ENCODE data around the gene FUZ. TPM values are rescaled to one million over a fixed set of nuclear protein-coding genes. Genes with fewer than 3 reads are reported as not detected.

The FUZ gene
- total RNA-seq, 4 donors from 2014 or later: 4.7 to 13.7 (median 8.1) TPM

DNA sequence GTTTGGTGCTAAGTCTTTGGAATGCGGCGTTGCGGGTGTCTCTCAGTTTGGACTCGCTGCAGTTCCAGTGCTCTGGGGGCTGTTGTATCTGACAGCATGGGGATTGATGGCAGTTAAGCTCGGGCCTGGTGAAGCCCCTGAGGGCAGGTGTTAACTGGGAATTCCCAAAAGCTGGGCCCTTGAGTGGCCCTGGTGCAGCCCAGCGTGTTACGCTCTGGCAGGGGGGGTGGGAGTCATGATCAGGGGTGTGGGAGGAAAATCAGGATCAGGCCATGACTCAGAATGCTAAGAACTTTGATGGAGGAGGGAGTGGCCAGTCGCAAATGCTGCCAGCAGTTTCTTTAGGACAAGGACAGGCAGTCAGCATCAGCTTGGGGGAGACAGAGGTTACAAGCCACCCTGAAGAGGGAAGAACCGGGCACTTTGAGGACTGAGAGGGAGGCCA is 26.7 kb downstream of the FUZ start:
- WGBS, 2 donors: 47 to 59% methylated on average over 8 of the region's 9 CpGs

DNA sequence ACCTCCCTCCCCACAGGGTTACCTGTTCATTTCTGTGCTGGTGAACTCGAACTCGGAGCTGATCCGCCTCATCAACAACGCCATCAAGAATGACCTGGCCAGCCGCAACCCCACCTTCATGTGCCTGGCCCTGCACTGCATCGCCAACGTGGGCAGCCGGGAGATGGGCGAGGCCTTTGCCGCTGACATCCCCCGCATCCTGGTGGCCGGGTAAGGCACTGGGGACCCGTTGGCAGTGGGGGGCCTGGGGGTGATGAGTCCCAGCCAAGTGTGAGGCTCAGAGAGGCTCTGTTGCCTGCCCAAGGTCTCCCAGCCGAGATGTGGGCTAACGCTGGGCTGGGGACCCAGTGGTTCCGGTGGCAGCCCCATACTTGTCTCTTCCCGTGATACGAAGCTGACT is 30.6 kb downstream of the FUZ start:
- Histone ChIP-seq H3K27me3 (no peaks in the 10 kb centered on the region), H3K27ac (no peak overlapping the region), H3K9me3 (no peaks in the 10 kb centered on the region), H3K36me3 (peaks cover 14 to 65% (median 17%) of the 10 kb centered on the region in 3 donors), H3K4me1 (peaks cover 7 to 30% (median 9%) of the 10 kb centered on the region in 3 donors), H3K4me3 (no peak overlapping the region)
- DNase-seq: no peak
- intact Hi-C loops (cut with DNase I): no loop called here
- 95 to 100% methylated on average over 4 to 5 of the region's 18 CpGs for WGBS, 2 donors
- TF ChIP-seq, protein P1, sequence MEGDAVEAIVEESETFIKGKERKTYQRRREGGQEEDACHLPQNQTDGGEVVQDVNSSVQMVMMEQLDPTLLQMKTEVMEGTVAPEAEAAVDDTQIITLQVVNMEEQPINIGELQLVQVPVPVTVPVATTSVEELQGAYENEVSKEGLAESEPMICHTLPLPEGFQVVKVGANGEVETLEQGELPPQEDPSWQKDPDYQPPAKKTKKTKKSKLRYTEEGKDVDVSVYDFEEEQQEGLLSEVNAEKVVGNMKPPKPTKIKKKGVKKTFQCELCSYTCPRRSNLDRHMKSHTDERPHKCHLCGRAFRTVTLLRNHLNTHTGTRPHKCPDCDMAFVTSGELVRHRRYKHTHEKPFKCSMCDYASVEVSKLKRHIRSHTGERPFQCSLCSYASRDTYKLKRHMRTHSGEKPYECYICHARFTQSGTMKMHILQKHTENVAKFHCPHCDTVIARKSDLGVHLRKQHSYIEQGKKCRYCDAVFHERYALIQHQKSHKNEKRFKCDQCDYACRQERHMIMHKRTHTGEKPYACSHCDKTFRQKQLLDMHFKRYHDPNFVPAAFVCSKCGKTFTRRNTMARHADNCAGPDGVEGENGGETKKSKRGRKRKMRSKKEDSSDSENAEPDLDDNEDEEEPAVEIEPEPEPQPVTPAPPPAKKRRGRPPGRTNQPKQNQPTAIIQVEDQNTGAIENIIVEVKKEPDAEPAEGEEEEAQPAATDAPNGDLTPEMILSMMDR (IDR thresholded peaks at IDR 0.05): no peak
- TF ChIP-seq POLR2A (IDR thresholded peaks at IDR 0.05): no peak

More for the DNA sequence above, 26.7 kb downstream of the FUZ start:
- intact Hi-C loops (cut with DNase I): no loop called here
- DNase-seq: no peak
- Histone ChIP-seq H3K9me3 (no peaks in the 10 kb centered on the region), H3K27me3 (no peaks in the 10 kb centered on the region), H3K27ac (peak overlapping the region; percentile 59 to 73 (median 68)), H3K4me1 (peaks cover 7 to 30% (median 9%) of the 10 kb centered on the region in 3 donors), H3K4me3 (no peak overlapping the region), H3K36me3 (peaks cover 19 to 95% (median 26%) of the 10 kb centered on the region in 3 donors)
- TF ChIP-seq, protein P1 (IDR thresholded peaks at IDR 0.05): no peak
- no peak for TF ChIP-seq POLR2A (IDR thresholded peaks at IDR 0.05)

DNA sequence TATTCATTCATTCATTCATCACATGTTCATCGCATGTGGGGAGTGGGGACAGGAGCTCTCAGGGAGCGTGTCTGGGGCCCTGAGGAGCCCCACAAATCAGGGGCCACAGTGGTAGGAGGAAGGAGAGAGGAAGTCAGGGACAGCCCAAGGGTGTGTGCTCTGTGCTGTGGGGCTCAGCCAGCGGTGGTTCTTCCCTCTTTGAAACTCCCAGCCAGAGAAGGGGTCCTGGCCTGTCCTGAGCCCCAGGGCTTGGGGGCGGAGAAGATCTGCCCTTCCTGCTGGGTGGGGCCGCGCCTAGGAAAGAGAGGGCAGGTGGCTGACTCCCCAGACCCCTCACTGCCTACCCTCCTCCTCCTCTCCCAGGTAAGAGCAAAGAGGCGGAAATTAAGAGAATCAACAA is 31.7 kb downstream of the FUZ start:
- Histone ChIP-seq H3K9me3 (no peaks in the 10 kb centered on the region), H3K4me3 (no peak overlapping the region), H3K27me3 (no peaks in the 10 kb centered on the region), H3K4me1 (peaks cover 1 to 22% (median 2%) of the 10 kb centered on the region in 3 donors), H3K27ac (peak overlapping the region in 1 of 4 donors; percentile 9), H3K36me3 (peaks cover 14 to 62% (median 16%) of the 10 kb centered on the region in 3 donors)
- 47 to 74% methylated on average over 4 to 6 of the region's 7 CpGs for WGBS, 2 donors
- no peak for DNase-seq
- intact Hi-C loops (cut with DNase I): no loop called here
- no peak for TF ChIP-seq POLR2A (IDR thresholded peaks at IDR 0.05)
- TF ChIP-seq, protein P1 (IDR thresholded peaks at IDR 0.05): no peak

DNA sequence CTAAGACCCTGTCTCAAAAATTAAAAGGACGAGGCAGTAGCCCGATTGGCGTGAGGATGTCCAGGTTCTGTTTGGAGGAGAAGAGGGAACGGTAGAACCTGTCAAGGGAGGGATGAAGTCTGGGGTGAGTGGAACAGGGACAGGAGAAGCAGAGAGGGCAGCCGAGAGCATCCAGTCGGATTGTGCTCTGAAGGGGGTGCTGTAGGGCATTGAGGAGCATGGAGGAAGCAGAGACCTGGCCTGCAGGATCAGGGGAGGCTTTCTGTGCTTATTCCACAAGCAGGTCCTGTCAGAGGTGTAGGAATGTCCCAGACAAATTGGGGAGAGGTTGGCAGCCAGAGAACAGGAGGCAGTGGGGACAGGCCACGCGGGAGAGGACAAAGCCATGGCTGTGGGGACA is 32.2 kb downstream of the FUZ start:
- DNase-seq: no peak
- H3K4me1 ChIP-seq: peaks cover 0 to 22% (median 0%) of the 10 kb centered on the region in 3 donors
- peaks cover 14 to 62% (median 16%) of the 10 kb centered on the region in 3 donors for H3K36me3 ChIP-seq
- intact Hi-C loops (cut with DNase I): no loop called here
- no peaks in the 10 kb centered on the region for H3K27me3 ChIP-seq
- H3K4me3 ChIP-seq: no peak overlapping the region
- no peak for TF ChIP-seq POLR2A (IDR thresholded peaks at IDR 0.05)
- TF ChIP-seq, protein P1 (IDR thresholded peaks at IDR 0.05): no peak
- 93 to 94% methylated on average over 8 of the region's 8 CpGs for whole genome bisulfite sequencing, 2 donors
- peak overlapping the region in 1 of 4 donors; percentile 0 for H3K27ac ChIP-seq
- H3K9me3 ChIP-seq: no peaks in the 10 kb centered on the region

DNA sequence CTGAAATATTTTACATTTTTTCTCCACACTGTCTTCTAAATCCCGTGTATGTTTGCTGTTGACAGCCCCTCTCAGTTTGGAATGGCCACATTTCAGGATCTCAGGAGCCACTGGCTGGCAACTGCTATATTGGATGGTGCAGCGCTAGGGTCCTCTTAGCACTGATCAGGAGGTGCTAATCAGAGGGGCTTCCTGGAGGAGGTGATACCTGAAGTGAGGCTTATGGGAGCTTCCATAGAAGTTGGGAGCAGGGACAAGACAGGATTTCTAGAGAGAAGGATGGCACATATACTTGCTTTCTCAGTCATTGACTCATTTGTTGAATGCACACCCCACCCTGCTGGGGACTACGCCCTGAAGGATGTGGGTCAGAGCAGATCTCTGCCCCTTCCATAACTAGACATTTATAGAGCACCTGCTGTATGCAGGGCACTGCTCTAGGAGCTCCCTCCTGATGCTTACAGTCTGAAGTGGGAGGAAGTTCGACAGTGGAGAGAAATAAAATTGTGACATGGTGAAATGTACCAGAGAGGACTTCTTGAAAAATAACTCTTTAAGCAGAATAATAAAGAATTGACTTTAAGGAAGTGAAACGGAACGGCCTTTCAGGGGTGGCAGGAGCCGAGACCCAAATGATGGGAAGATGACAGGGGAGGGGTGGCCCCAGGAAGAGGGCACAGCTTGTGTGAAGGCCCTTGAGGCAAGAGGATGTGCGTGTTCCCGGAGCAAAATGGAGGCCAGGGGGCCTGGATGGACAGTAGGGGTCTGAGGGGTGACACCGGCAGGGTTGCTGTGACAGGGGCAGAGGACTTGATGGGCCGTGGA is 33.1 kb downstream of the FUZ start:
- intact Hi-C loops (cut with DNase I): no loop called here
- TF ChIP-seq POLR2A (IDR thresholded peaks at IDR 0.05): no peak
- TF ChIP-seq, protein P1 (IDR thresholded peaks at IDR 0.05): no peak
- peak overlapping the region in 1 of 4 donors; percentile 0 for H3K27ac ChIP-seq
- DNase-seq: no peak
- H3K4me3 ChIP-seq: no peak overlapping the region
- H3K4me1 ChIP-seq: peaks cover 0 to 20% (median 0%) of the 10 kb centered on the region in 3 donors
- H3K27me3 ChIP-seq: no peaks in the 10 kb centered on the region
- H3K36me3 ChIP-seq: peaks cover 14 to 62% (median 16%) of the 10 kb centered on the region in 3 donors
- WGBS, 2 donors: 79 to 87% methylated on average over 11 of the region's 11 CpGs
- H3K9me3 ChIP-seq: no peaks in the 10 kb centered on the region

Data from esophagus squamous epithelium (tissue), 5 donors.